ENCODE results near the gene CHCT1. TPM values are rescaled to one million over a fixed set of nuclear protein-coding genes. Genes with fewer than 3 reads are reported as not detected.
A peak's percentile ranks its signal among the peaks of the same experiment; 100 is the strongest.

Gene CHCT1
- polyA plus RNA-seq, 4 donors, result 0.10 TPM; not detected in 3

GRCh38 chr17:60439501-60439900, 17.2 kb downstream of the CHCT1 start:
- no peak for DNase-seq (ENCODE audit: low read depth in 4 of 4, low spot score in 3 of 4)

DNA sequence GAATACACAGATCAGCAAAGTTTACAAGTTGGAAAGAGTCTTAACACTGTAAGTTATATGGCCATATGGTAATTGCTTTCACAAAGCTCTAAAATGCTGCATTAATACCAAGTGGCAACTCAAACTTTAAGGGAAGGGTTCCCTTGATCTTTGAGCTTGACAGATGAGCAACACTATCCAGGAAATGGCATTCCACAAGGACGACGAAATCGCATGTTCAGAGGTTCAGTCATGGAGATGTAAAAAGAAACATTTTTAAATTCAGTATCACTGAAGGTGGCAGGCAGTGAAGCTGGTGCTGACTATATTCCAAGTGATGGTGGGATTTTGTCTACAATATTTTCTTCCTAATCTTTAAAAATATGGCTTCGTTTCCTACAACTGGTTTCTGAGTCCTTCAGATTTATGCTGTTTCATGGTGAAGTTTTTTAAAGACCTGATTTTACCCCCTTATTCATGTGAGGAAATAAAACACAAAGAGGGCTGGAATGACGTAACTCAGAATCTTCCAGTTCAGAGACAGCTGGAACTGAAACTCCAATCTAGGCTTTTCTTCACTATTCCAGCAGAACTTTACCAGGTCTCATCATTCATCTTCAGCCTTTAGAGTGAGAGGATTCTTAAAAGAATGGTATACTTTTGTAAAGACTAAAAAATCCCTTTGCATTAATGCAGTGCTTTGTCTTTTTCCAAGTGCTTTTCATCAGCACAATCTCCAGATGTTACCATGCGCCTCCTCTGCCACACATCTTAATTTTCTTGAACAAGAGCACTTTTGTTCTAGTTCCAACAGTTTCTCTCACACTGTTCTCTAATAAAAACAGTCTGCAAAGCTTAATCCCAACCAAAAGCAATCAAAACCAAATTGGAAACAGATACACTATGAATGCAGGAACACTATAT, 20.2 kb downstream of the CHCT1 start:
- DNase-seq (ENCODE audit: low read depth in 4 of 4, low spot score in 3 of 4), result no peak

DNA sequence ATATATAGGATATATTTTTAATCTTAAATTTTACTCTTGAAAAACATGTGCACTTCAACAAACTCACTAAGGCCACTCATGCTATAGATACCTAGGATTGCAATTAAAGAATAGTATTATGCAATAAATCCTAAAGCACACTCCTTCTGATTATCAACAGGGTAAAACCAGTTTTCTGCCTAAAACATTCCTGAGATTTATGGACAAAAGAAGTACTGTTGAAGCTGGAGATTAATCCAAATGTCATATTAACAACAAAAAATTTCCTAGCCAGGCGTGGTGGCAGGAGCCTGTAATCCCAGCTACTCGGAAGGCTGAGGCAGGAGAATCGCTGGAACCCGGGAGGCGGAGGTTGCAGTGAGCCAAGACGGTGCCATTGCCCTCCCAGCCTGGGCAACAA, 21.4 kb downstream of the CHCT1 start:
- DNase-seq (ENCODE audit: low read depth in 4 of 4, low spot score in 3 of 4), result no peak

DNA sequence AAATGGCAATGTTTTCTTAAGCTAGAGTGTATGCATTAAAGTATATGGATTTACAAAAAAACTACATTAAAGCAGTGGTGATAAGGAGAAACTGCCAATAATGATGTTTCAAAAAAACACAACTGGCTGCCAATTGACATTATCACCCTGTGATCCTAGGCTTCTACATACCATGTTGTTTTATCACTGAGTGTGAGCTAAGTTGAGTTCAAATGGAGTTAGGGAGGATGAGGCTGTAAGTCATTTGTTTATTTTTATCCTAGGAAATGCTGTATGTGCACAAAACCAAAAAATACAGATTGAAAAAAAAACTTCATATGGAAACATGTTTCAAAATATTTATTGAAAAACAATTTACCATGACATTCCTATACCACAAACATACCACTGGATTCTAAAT, 22.9 kb downstream of the CHCT1 start:
- no peak for DNase-seq (ENCODE audit: low read depth in 4 of 4, low spot score in 3 of 4)

- no peak for DNase-seq (ENCODE audit: low read depth in 4 of 4, low spot score in 3 of 4)
These were observed 25.1 kb downstream of the CHCT1 start for GRCh38 chr17:60447375-60447774.

GRCh38 chr17:60451071-60451470, 28.8 kb downstream of the CHCT1 start:
- DNase-seq (ENCODE audit: low read depth in 4 of 4, low spot score in 3 of 4), result no peak

- no peak for DNase-seq (ENCODE audit: low read depth in 4 of 4, low spot score in 3 of 4)
These were observed 29.7 kb downstream of the CHCT1 start for GRCh38 chr17:60451965-60452364.

DNA sequence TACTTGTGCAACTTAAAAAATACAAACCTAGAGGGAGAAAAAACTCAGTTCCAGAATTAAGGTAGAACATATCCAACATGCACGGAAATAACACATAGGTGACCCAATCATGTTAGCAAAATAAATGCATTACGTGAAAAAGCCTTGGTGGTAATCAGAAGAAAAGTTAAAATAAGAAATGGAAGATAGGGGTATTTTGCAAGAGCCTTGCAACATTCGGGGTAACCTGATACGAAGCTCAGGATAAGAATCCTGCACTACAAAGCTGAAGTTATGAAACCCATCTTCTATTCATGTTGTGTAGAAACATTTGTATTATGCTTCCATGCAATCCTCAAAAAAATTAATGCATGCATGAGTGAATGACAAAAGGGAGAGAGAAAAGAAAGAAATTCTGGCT, 33.1 kb downstream of the CHCT1 start:
- no peak for DNase-seq (ENCODE audit: low read depth in 4 of 4, low spot score in 3 of 4)

- no peak for DNase-seq (ENCODE audit: low read depth in 4 of 4, low spot score in 3 of 4)
These were observed 34.9 kb downstream of the CHCT1 start for GRCh38 chr17:60457148-60457547.

- DNase-seq (ENCODE audit: low read depth in 4 of 4, low spot score in 3 of 4), result no peak
These were observed 39.3 kb downstream of the CHCT1 start for GRCh38 chr17:60461584-60461983.

DNA sequence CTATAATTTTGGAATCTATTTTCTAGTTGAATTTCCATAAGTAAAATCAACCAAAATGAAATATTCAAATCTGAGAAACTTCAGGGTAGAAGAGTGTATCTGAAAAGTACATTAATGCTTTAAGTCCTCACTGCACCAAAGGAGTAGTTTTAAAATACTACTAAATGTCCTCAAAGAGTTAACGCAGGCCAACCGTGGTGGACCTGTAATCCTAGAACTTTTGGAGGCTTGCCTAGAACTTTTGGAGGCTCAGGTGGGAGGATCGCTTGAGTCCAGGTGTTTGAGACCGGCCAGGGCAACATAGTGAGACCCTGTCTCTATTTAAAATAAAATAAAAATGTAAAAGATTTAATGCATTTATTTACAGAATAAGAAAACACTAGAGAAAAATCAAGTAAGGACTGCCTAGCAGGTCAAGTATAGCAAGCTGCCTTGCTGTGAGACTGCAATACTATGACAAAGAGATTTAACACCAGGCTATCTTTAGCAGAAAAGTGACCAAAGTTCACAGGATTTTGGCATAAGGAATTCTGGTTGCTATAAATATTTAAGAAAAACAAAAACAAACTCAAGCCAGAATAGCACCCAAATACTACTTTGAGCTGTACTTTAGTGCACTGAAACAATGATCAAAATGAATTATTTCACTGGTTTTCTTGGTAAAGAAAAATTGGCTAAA, 41.0 kb downstream of the CHCT1 start:
- DNase-seq (ENCODE audit: low read depth in 4 of 4, low spot score in 3 of 4), result peak in 2 of 4 donors; percentile 25 to 36

DNA sequence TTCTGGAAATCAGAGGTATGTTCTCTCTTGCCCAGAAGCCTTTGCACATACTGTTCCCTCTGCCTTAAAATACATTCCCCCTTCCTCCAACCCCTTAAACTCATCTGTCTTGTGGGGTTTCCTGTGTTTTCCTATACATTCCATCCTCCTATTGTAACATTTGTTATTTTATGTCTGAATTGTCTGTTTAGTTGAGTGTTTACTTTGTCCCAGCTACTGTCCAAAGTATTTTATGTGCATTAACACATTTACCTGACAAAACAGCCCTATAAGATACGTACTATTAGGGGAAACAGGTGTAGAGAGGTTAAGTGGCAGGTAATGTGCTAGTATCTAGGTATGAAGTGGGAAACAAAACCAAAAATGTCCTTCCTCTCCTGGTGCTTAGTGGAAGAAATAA, 42.1 kb downstream of the CHCT1 start:
- no peak for DNase-seq (ENCODE audit: low read depth in 4 of 4, low spot score in 3 of 4)

DNA sequence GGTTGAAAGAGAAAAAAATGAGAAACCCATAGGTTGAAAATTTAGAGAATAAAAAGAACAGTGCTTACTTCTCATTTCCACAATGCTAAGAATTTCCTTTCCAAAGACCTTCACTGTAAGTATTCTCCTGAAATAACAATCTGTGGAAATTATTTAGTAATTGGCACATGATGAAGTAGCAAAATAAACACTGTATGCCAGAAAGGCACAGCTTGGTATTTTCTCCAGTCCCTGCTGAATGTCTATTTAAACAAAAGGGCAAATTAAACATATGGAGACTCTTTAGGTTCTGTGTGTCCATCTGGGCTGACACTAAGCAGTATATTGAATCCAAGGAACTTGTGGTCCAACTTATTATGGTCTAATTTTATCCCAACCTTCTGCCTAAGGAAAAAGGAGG, 46.1 kb downstream of the CHCT1 start:
- no peak for DNase-seq (ENCODE audit: low read depth in 4 of 4, low spot score in 3 of 4)

DNA sequence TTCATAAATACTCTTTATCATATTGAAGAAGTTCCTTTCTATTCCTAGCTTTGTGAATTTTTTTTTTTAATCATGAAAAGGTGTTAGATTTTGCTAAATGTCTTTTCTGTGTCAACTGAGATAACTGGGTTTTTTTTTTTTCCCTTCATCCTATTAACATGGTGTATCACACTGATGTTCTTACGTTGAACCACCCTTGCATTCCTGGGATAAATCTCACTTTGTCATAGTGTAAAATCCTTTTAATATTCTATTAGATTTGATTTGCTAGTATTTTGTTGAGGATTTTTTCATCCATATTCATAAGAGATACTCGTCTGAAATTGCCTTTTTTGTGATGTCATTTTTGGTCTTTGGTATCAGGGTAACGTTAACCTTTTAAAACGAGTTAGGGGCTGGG, 49.2 kb downstream of the CHCT1 start:
- DNase-seq (ENCODE audit: low read depth in 4 of 4, low spot score in 3 of 4), result no peak

DNA sequence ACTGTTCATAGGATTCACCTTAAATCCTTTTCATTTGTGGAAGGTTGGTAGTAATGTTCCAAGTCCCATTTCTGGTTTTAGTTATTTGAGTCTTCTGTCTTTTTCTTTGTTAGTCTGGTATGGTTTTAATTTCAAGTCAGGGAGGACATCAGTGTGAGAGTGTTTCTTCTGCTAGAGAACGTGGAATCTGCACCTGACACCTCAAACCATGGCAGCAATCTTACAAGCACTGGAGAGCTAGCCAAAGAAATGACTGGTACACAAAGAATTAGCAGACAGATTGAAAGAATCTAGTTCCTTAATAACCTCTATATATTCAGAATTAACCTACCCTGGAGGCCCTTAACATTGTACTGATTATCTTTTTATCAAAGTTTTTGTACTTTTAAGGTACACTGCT, 50.2 kb downstream of the CHCT1 start:
- no peak for DNase-seq (ENCODE audit: low read depth in 4 of 4, low spot score in 3 of 4)

GRCh38 chr17:60473788-60474187, 51.5 kb downstream of the CHCT1 start:
- DNase-seq (ENCODE audit: low read depth in 4 of 4, low spot score in 3 of 4), result no peak

Other genes starting within 250 kb of the CHCT1 start
- gene USP32, start 30.4 kb upstream of the CHCT1 start, polyA plus RNA-seq (ENCODE audit: insufficient read length in 4 of 4), result 10 to 100 TPM; 38.9 to 43.7 (median 41.5) TPM
- gene APPBP2, start 103.8 kb downstream of the CHCT1 start, polyA plus RNA-seq (ENCODE audit: insufficient read length in 4 of 4), result 10 to 100 TPM; 45.5 to 57.8 (median 55.8) TPM
- 10 to 100 TPM; 19.2 to 27.2 (median 25.2) TPM for gene PPM1D, start 177.7 kb downstream of the CHCT1 start, polyA plus RNA-seq (ENCODE audit: insufficient read length in 4 of 4)

Data from right renal pelvis (tissue), 4 donors.